ENCODE measurements around the gene ATRNL1.
"Not testable (repeated sequence)": the region's sequence is repeated elsewhere in the genome, so short reads cannot be mapped to it uniquely, and the experiment has no call there.

- TF ChIP-seq EHMT2 (IDR thresholded peaks at IDR 0.05; ENCODE audit: low read depth); MAFK (IDR thresholded peaks at IDR 0.05; ENCODE audit: partially characterized antibody); HDAC2 (IDR thresholded peaks at IDR 0.05); POLR2A (IDR thresholded peaks at IDR 0.05; ENCODE audit: low read length); MYC (IDR thresholded peaks at IDR 0.05; ENCODE audit: borderline replicate concordance, low read length); EP300 (IDR thresholded peaks at IDR 0.05); HOXB13 (CRISPR knock-in tag; IDR thresholded peaks at IDR 0.05; ENCODE audit: low read depth); RNF2 (IDR thresholded peaks at IDR 0.05; ENCODE audit: borderline replicate concordance, low read depth); RAD21 (conservative IDR thresholded peaks at IDR 0.05 in 1 of 2, IDR thresholded peaks at IDR 0.05 in 1 of 2): not testable (repeated sequence)
- TF ChIP-seq, protein P1, sequence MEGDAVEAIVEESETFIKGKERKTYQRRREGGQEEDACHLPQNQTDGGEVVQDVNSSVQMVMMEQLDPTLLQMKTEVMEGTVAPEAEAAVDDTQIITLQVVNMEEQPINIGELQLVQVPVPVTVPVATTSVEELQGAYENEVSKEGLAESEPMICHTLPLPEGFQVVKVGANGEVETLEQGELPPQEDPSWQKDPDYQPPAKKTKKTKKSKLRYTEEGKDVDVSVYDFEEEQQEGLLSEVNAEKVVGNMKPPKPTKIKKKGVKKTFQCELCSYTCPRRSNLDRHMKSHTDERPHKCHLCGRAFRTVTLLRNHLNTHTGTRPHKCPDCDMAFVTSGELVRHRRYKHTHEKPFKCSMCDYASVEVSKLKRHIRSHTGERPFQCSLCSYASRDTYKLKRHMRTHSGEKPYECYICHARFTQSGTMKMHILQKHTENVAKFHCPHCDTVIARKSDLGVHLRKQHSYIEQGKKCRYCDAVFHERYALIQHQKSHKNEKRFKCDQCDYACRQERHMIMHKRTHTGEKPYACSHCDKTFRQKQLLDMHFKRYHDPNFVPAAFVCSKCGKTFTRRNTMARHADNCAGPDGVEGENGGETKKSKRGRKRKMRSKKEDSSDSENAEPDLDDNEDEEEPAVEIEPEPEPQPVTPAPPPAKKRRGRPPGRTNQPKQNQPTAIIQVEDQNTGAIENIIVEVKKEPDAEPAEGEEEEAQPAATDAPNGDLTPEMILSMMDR (IDR thresholded peaks at IDR 0.05), result not testable (repeated sequence)
- TF ChIP-seq, protein P2, sequence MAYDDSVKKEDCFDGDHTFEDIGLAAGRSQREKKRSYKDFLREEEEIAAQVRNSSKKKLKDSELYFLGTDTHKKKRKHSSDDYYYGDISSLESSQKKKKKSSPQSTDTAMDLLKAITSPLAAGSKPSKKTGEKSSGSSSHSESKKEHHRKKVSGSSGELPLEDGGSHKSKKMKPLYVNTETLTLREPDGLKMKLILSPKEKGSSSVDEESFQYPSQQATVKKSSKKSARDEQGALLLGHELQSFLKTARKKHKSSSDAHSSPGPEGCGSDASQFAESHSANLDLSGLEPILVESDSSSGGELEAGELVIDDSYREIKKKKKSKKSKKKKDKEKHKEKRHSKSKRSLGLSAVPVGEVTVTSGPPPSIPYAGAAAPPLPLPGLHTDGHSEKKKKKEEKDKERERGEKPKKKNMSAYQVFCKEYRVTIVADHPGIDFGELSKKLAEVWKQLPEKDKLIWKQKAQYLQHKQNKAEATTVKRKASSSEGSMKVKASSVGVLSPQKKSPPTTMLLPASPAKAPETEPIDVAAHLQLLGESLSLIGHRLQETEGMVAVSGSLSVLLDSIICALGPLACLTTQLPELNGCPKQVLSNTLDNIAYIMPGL (CRISPR knock-in tag; IDR thresholded peaks at IDR 0.05; ENCODE audit: borderline replicate concordance), result not testable (repeated sequence)
Measured at GRCh38 chr10:115319669-115320068, 226.5 kb downstream of the ATRNL1 start.

All from A549 (cell line).